WTC11 (cell line): Measurements from ENCODE around the gene MXD3. TPM values are rescaled to one million over a fixed set of nuclear protein-coding genes. Genes with fewer than 3 reads are reported as not detected.
A peak's percentile ranks its signal among the peaks of the same experiment; 100 is the strongest.

Experiments
- GABPB1 ChIP-seq: sonication (generic); formaldehyde crosslinking; IDR thresholded peaks from 2 replicates; pipeline ENCODE4 v1.8.1; 2023; ENCODE audit warnings: mild to moderate bottlenecking, missing genetic modification reagents
- JUN ChIP-seq: sonication (generic); formaldehyde crosslinking; IDR thresholded peaks from 2 replicates; pipeline ENCODE4 v1.8.0; 2023; ENCODE audit warnings: mild to moderate bottlenecking, missing genetic modification reagents
- MYBL2 ChIP-seq: sonication (generic); formaldehyde crosslinking; IDR thresholded peaks from 2 replicates; pipeline ENCODE4 v1.8.1; 2023; ENCODE audit warnings: mild to moderate bottlenecking, moderate library complexity, missing genetic modification reagents
- NFATC4 ChIP-seq: fragments of 250-450 bp; sonication (Bioruptor Pico); IDR thresholded peaks from 2 replicates; pipeline ENCODE4 v1.9.0; 2021; ENCODE audit warnings: mild to moderate bottlenecking
- NFE2L1 ChIP-seq: sonication (generic); formaldehyde crosslinking; IDR thresholded peaks from 2 replicates; pipeline ENCODE4 v1.8.1; 2023; ENCODE audit warnings: missing genetic modification reagents
- RORB ChIP-seq: fragments of 250-450 bp; sonication (Bioruptor Pico); IDR thresholded peaks from 2 replicates; pipeline ENCODE4 v1.9.0; 2021; ENCODE audit warnings: mild to moderate bottlenecking
- SOX15 ChIP-seq: fragments of 250-450 bp; sonication (Bioruptor Pico); IDR thresholded peaks from 2 replicates; pipeline ENCODE4 v1.9.0; 2021; ENCODE audit warnings: mild to moderate bottlenecking
- TCF7 ChIP-seq: sonication (generic); formaldehyde crosslinking; IDR thresholded peaks from 2 replicates; pipeline ENCODE4 v1.8.0; 2022; ENCODE audit warnings: mild to moderate bottlenecking, low read depth, missing genetic modification reagents, moderate library complexity
- TP53 ChIP-seq: sonication (generic); formaldehyde crosslinking; IDR thresholded peaks from 2 replicates; pipeline ENCODE4 v1.8.1; 2023; ENCODE audit warnings: mild to moderate bottlenecking, missing genetic modification reagents
- ZBTB21 ChIP-seq: sonication (generic); formaldehyde crosslinking; IDR thresholded peaks from 2 replicates; pipeline ENCODE4 v1.8.1; 2023; ENCODE audit warnings: mild to moderate bottlenecking, missing genetic modification reagents, borderline replicate concordance
- ZNF219 ChIP-seq: sonication (generic); formaldehyde crosslinking; IDR thresholded peaks from 2 replicates; pipeline ENCODE4 v1.8.0; 2023; ENCODE audit warnings: missing genetic modification reagents, mild to moderate bottlenecking, borderline replicate concordance
- ZNF317 ChIP-seq: sonication (generic); formaldehyde crosslinking; IDR thresholded peaks from 2 replicates; pipeline ENCODE4 v1.8.1; 2023; ENCODE audit warnings: low read depth, mild to moderate bottlenecking, moderate library complexity, missing genetic modification reagents, borderline replicate concordance
- ZNF423 ChIP-seq: fragments of 250-450 bp; sonication (Bioruptor Pico); IDR thresholded peaks from 2 replicates; pipeline ENCODE4 v2.1.2; 2022; ENCODE audit warnings: mild to moderate bottlenecking, moderate library complexity
- total RNA-seq: library from RNA; stranded (reverse); gene quantifications from 3 replicates; pipeline ENCODE4 v1.2.3, GENCODE V29; 2021
- TF ChIP-seq, protein P1 (sequence below): sonication (generic); formaldehyde crosslinking; IDR thresholded peaks from 2 replicates; pipeline ENCODE4 v1.8.1; 2022; ENCODE audit warnings: missing genetic modification reagents, borderline replicate concordance
- TF ChIP-seq, protein P2 (sequence below): fragments of 250-450 bp; sonication (Bioruptor Pico); IDR thresholded peaks from 2 replicates; pipeline ENCODE4 v1.9.0; 2021; ENCODE audit warnings: mild to moderate bottlenecking, borderline replicate concordance
- TF ChIP-seq, protein P3 (sequence below): fragments of 250-450 bp; sonication (Bioruptor Pico); conservative IDR thresholded peaks from 2 replicates; pipeline ENCODE4 v1.9.0; 2021; ENCODE audit warnings: mild to moderate bottlenecking
- TF ChIP-seq, protein P4 (sequence below): sonication (generic); formaldehyde crosslinking; IDR thresholded peaks from 2 replicates; pipeline ENCODE4 v1.8.0; 2022; ENCODE audit warnings: missing genetic modification reagents
- TF ChIP-seq, protein P5 (sequence below): sonication (generic); formaldehyde crosslinking; conservative IDR thresholded peaks from 2 replicates; pipeline ENCODE4 v1.8.1; 2022; ENCODE audit warnings: mild to moderate bottlenecking, missing genetic modification reagents
- TF ChIP-seq, protein P6 (sequence below): fragments of 250-450 bp; sonication (Bioruptor Pico); IDR thresholded peaks from 2 replicates; pipeline ENCODE4 v1.9.0; 2021; ENCODE audit warnings: mild to moderate bottlenecking
- TF ChIP-seq, protein P7 (sequence below): sonication (generic); formaldehyde crosslinking; IDR thresholded peaks from 2 replicates; pipeline ENCODE4 v1.8.1; 2023; ENCODE audit warnings: mild to moderate bottlenecking, missing genetic modification reagents
- TF ChIP-seq, protein P8 (sequence below): fragments of 250-450 bp; sonication (Bioruptor Pico); IDR thresholded peaks from 2 replicates; pipeline ENCODE4 v1.9.0; 2021; ENCODE audit warnings: moderate library complexity, mild to moderate bottlenecking, inconsistent platforms, borderline replicate concordance

Gene MXD3
- total RNA-seq, 1 experiment from 2014 or later, result 25.7 TPM

DNA sequence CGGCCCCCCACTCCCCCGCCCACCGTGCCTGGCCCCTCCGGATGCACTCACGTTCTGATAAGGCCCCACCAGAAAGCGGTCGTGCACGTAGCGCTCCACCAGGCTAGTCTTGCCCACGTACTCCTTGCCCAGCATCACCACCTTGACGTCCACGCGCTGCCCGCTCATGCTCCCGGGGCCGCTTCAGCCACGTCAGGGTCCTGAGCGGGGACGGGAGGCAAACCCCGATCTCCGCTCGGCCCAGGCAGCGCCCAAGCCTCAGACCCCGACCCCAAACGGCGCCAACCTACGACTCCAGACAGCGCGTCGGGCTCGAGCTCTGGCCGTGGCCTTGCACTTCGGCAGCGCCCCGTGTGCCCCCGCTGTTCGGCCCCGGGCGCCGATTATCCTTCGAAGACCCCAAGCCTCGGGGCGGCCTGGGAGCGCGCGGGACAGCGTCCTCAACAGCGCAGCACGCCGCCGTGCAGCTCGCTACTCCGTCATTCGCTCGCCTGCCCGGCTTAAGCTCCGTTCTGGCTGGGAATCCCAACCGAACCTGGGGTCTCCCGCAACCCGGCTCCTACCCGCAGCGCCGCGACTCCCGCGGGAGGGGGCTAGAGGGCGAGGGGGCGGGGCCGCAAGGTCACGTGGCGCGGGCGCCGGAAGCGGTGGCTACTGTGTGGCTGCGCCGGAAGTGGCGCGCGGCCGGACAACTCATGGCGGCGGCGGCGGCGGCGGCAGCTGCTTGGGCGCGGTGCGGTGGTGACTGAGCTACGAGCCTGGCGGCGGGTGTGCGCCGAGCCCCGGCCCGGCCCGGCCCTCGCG, 8.4 kb downstream of the MXD3 start, which contains the start of the genes PRELID1 and RAB24 (continued):
- TF ChIP-seq, protein P1, sequence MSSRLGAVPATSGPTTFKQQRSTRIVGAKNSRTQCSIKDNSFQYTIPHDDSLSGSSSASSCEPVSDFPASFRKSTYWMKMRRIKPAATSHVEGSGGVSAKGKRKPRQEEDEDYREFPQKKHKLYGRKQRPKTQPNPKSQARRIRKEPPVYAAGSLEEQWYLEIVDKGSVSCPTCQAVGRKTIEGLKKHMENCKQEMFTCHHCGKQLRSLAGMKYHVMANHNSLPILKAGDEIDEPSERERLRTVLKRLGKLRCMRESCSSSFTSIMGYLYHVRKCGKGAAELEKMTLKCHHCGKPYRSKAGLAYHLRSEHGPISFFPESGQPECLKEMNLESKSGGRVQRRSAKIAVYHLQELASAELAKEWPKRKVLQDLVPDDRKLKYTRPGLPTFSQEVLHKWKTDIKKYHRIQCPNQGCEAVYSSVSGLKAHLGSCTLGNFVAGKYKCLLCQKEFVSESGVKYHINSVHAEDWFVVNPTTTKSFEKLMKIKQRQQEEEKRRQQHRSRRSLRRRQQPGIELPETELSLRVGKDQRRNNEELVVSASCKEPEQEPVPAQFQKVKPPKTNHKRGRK (CRISPR knock-in tag), result no peak
- peak; percentile 41; the same call in 1 of the 2 replicates for TF ChIP-seq NFE2L1 (CRISPR knock-in tag)
- TF ChIP-seq SOX15 (CRISPR knock-in tag), result no peak
- TF ChIP-seq, protein P2, sequence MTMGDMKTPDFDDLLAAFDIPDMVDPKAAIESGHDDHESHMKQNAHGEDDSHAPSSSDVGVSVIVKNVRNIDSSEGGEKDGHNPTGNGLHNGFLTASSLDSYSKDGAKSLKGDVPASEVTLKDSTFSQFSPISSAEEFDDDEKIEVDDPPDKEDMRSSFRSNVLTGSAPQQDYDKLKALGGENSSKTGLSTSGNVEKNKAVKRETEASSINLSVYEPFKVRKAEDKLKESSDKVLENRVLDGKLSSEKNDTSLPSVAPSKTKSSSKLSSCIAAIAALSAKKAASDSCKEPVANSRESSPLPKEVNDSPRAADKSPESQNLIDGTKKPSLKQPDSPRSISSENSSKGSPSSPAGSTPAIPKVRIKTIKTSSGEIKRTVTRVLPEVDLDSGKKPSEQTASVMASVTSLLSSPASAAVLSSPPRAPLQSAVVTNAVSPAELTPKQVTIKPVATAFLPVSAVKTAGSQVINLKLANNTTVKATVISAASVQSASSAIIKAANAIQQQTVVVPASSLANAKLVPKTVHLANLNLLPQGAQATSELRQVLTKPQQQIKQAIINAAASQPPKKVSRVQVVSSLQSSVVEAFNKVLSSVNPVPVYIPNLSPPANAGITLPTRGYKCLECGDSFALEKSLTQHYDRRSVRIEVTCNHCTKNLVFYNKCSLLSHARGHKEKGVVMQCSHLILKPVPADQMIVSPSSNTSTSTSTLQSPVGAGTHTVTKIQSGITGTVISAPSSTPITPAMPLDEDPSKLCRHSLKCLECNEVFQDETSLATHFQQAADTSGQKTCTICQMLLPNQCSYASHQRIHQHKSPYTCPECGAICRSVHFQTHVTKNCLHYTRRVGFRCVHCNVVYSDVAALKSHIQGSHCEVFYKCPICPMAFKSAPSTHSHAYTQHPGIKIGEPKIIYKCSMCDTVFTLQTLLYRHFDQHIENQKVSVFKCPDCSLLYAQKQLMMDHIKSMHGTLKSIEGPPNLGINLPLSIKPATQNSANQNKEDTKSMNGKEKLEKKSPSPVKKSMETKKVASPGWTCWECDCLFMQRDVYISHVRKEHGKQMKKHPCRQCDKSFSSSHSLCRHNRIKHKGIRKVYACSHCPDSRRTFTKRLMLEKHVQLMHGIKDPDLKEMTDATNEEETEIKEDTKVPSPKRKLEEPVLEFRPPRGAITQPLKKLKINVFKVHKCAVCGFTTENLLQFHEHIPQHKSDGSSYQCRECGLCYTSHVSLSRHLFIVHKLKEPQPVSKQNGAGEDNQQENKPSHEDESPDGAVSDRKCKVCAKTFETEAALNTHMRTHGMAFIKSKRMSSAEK (CRISPR knock-in tag), result no peak
- TF ChIP-seq, protein P3, sequence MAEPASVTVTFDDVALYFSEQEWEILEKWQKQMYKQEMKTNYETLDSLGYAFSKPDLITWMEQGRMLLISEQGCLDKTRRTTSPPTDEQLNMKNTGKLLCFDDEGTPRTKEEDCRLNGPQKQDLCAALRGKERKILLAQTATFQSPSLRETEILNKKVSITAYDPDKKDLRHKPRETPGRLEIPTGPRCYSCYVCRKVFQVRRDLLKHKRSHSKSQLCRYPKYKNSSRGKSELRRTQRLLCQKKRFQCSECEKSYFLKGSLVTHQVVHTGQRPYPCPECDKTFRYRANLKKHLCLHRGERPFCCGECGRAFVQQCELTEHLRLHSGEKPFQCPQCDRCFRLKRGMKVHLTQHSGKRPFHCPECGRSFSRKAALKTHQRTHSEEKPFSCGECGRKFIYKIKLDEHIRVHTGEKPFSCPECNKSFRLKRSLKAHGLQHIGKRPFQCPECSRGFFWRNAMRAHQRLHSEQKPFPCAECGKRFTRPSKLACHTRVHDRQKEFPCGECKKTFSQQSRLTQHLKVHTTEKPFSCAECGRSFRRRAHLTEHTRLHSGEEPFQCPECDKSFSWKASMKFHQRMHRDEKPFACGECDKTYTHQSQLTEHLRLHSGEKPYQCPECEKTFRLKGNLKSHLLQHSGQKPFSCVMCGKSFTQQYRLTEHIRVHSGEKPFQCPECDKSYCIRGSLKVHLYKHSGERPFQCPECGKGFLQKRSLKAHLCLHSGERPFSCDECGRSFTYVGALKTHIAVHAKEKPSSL (CRISPR knock-in tag), result no peak
- peak; percentile 2; the same call in 1 of the 2 replicates for TF ChIP-seq NFATC4 (CRISPR knock-in tag)
- TF ChIP-seq, protein P4, sequence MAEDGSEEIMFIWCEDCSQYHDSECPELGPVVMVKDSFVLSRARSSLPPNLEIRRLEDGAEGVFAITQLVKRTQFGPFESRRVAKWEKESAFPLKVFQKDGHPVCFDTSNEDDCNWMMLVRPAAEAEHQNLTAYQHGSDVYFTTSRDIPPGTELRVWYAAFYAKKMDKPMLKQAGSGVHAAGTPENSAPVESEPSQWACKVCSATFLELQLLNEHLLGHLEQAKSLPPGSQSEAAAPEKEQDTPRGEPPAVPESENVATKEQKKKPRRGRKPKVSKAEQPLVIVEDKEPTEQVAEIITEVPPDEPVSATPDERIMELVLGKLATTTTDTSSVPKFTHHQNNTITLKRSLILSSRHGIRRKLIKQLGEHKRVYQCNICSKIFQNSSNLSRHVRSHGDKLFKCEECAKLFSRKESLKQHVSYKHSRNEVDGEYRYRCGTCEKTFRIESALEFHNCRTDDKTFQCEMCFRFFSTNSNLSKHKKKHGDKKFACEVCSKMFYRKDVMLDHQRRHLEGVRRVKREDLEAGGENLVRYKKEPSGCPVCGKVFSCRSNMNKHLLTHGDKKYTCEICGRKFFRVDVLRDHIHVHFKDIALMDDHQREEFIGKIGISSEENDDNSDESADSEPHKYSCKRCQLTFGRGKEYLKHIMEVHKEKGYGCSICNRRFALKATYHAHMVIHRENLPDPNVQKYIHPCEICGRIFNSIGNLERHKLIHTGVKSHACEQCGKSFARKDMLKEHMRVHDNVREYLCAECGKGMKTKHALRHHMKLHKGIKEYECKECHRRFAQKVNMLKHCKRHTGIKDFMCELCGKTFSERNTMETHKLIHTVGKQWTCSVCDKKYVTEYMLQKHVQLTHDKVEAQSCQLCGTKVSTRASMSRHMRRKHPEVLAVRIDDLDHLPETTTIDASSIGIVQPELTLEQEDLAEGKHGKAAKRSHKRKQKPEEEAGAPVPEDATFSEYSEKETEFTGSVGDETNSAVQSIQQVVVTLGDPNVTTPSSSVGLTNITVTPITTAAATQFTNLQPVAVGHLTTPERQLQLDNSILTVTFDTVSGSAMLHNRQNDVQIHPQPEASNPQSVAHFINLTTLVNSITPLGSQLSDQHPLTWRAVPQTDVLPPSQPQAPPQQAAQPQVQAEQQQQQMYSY (CRISPR knock-in tag), result no peak; the same call in 1 of the 2 replicates
- TF ChIP-seq MYBL2 (CRISPR knock-in tag), result peak; percentile 61; the same call in 1 of the 2 replicates
- TF ChIP-seq JUN (CRISPR knock-in tag), result no peak; the same call in 1 of the 2 replicates
- TF ChIP-seq, protein P5, sequence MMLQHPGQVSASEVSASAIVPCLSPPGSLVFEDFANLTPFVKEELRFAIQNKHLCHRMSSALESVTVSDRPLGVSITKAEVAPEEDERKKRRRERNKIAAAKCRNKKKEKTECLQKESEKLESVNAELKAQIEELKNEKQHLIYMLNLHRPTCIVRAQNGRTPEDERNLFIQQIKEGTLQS (CRISPR knock-in tag), result no peak
- peak; percentile 65; the same call in 1 of the 2 replicates for TF ChIP-seq TCF7 (CRISPR knock-in tag)
- TF ChIP-seq, protein P6, sequence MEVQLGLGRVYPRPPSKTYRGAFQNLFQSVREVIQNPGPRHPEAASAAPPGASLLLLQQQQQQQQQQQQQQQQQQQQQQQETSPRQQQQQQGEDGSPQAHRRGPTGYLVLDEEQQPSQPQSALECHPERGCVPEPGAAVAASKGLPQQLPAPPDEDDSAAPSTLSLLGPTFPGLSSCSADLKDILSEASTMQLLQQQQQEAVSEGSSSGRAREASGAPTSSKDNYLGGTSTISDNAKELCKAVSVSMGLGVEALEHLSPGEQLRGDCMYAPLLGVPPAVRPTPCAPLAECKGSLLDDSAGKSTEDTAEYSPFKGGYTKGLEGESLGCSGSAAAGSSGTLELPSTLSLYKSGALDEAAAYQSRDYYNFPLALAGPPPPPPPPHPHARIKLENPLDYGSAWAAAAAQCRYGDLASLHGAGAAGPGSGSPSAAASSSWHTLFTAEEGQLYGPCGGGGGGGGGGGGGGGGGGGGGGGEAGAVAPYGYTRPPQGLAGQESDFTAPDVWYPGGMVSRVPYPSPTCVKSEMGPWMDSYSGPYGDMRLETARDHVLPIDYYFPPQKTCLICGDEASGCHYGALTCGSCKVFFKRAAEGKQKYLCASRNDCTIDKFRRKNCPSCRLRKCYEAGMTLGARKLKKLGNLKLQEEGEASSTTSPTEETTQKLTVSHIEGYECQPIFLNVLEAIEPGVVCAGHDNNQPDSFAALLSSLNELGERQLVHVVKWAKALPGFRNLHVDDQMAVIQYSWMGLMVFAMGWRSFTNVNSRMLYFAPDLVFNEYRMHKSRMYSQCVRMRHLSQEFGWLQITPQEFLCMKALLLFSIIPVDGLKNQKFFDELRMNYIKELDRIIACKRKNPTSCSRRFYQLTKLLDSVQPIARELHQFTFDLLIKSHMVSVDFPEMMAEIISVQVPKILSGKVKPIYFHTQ (CRISPR knock-in tag), result no peak
- no peak for TF ChIP-seq ZNF219 (CRISPR knock-in tag)
- TF ChIP-seq ZNF423 (CRISPR knock-in tag), result no peak
- TF ChIP-seq GABPB1 (CRISPR knock-in tag), result peak; percentile 73
- TF ChIP-seq ZNF317, result no peak
- TF ChIP-seq, protein P7, sequence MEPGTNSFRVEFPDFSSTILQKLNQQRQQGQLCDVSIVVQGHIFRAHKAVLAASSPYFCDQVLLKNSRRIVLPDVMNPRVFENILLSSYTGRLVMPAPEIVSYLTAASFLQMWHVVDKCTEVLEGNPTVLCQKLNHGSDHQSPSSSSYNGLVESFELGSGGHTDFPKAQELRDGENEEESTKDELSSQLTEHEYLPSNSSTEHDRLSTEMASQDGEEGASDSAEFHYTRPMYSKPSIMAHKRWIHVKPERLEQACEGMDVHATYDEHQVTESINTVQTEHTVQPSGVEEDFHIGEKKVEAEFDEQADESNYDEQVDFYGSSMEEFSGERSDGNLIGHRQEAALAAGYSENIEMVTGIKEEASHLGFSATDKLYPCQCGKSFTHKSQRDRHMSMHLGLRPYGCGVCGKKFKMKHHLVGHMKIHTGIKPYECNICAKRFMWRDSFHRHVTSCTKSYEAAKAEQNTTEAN (CRISPR knock-in tag), result 0 out of 2 replicates have a peak, but pooled peaks have one; percentile 46
- no peak for TF ChIP-seq TP53 (CRISPR knock-in tag)
- TF ChIP-seq, protein P8, sequence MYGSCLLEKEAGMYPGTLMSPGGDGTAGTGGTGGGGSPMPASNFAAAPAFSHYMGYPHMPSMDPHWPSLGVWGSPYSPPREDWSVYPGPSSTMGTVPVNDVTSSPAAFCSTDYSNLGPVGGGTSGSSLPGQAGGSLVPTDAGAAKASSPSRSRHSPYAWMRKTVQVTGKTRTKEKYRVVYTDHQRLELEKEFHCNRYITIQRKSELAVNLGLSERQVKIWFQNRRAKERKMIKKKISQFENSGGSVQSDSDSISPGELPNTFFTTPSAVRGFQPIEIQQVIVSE, result no peak
- no peak for TF ChIP-seq ZBTB21 (CRISPR knock-in tag)
- TF ChIP-seq RORB (CRISPR knock-in tag), result no peak
